Measurements from ENCODE around the gene GPR35.
A peak's percentile ranks its signal among the peaks of the same experiment; 100 is the strongest.

Gene GPR35

GRCh38 chr2:240626531-240627300 lies 1.4 kb downstream of the GPR35 start:
- DNase-seq, result peak; percentile 66

DNA sequence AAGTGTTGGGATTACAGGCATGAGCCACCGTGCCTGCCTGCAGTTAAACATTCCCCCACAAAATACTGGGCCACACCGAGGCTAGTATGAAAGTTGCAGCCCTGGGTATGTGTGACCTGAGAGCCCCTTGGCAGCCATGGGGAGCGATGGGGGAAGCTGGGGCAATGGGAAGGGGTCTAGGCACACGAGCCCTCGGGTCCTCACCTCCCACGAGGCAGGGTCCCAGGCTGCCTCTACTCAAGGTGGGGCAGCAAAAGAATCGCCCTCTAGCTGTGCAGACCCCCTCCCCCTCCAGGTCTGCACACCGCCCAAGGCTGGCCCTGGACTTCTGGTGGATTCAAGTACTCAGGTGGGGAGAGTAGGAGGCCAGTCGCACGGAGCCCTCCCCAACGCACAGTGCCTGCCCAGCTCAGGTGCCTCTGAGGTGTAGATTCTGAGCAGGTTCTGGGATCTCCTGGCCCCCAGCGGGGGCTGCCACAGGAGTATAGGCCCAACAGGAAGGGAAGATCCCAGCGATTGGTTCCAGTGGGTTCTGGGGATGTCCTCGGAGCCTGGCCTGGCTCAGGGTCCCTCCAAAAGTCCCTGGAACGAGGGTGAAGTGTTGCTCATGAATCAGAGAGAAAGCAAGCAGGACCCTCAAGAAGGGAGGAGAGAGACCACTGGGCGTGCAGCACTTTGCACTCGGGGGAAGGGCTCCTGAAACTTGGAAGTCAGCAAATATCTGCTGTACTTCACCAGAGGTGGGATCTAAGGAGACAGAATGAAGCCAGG lies 2.6 kb downstream of the GPR35 start:
- DNase-seq, result no peak

DNA sequence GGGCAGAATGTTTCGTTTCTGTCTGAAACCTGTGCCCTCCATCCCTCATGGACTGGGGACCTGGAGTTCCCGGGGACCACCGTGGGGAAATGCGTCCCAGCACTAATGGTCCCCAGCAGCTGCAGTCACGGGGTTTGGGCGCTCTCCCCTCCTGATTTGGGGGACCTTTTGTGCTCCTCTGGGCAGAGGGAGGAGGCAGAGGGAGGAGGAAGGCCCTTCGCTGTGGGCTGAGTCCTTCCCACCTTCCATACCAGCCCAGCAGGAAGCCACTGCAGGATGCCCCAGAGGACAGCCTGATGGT lies 3.2 kb downstream of the GPR35 start:
- DNase-seq, result no peak

- no peak for DNase-seq
Measured at GRCh38 chr2:240628808-240629618, 3.7 kb downstream of the GPR35 start.

GRCh38 chr2:240629619-240629967 lies 4.3 kb downstream of the GPR35 start:
- no peak for DNase-seq

- no peak for DNase-seq
Measured at GRCh38 chr2:240629968-240630770, 4.9 kb downstream of the GPR35 start.

GRCh38 chr2:240630771-240631547 lies 5.7 kb downstream of the GPR35 start:
- DNase-seq, result no peak

GRCh38 chr2:240631548-240632305 lies 6.4 kb downstream of the GPR35 start:
- DNase-seq, result no peak

DNA sequence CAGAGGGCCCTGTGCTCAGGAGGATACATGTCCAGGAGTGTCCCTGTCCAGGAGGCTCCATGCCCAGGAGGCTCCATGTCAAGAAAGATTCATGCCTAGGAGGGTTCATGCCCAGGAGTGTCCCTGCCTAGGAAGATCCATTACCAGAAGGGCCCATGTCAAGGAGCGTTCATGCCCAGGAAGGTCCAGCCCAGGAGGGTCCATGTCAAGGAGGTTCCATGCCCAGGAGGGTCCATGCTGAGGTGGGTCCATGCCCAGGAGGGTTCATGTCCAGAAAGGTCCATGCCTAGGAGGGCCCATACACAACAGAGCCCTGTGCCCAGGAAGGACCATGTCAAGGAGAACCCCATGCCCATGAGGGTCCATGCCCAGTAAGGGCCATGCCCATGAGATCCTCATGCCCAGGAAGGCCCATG lies 7.0 kb downstream of the GPR35 start:
- DNase-seq, result peak; percentile 40

- no peak for DNase-seq
Measured at GRCh38 chr2:240635121-240635997, 10.1 kb downstream of the GPR35 start.

GRCh38 chr2:240635998-240636547 lies 10.8 kb downstream of the GPR35 start:
- no peak for DNase-seq

GRCh38 chr2:240636563-240637115 lies 11.4 kb downstream of the GPR35 start:
- peak; percentile 39 for DNase-seq

DNA sequence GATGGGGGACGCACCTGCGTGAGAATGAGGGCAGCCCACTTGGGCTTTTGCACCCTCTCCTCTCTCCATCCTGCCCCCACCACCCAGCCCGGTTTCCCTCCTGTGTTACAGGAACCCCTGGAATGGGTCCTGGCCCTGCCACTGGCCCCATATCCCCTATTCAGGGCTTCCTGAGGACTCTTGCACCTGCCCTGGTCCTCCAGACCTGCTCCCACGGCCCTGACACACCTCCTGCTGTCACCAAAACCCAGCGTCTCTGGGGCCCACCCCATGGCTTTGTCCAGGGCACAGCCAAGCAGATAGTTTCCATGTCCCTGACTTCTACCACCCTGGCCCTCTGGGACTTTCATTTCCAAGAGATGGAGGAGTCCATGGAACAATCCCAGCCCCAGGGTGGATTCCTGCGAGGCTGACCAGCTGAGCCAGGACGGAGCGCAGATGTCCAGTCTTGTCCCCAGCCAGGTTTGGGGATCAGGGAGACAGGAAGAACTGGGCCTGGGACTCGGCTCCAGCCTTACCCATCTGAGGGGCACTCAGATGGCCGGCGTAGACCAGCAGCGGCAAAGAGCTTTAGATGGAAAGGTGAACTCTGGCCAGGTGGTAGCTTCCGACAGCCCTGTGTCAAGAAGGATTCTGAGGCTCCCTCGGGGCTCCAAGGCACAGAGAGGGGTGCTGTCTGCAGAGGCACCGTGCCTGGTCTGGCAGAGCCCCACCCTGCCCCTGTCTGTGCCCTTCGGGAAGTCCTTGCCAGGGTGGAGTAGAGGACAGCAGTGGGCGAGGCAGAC lies 12.0 kb downstream of the GPR35 start:
- peak; percentile 45 for DNase-seq

DNA sequence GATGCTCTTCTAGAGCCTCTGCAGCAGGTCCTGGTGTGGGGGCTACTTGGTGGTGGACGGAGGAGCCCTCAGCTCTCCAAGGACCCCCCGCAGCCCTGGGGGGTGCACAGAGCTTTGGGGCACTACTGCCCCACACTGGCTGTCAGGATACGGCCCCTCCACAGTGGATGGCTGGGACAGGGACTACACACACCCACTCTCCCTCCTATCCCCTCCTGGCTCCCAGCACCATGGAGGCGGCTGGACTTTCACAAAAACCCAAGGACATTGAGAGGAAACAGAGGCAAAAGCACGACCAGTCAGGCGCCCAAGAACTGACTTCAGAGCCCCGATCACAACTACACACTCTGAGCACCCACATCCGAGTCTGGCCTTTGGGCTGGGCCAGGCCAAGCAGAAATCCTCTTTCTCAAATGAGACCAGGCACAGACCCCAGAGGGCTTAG lies 12.6 kb downstream of the GPR35 start:
- peak; percentile 42 for DNase-seq

DNA sequence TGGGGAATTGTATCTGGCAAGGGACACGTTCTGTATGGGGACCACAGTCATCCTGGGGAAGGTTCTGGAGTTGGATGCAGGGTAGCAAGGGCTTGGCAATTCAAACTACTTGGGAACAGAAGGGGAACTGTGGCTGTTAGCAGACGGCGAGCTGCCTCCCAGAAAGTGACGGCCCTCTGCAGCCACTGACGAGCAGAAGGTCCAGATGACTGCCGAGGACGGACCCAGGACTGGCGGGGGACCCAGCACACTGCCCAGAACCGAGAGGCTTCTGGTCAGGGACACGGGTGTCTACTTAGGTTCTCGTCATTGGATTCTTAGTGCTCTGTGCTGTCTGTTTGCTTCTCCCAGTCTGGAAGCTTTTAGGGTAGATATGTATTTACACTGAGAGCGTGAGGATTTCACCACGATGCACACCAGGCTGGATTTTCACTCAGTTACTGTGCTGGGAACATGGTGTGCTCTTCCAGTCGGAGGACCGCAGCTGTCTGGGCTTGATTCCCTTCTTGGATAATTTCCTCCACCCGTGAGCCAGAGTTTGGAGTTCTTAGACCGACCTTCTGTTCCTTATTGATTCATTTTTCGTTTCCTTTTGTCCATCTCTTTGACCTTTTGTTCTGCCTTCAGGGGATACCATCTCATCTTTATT lies 13.4 kb downstream of the GPR35 start:
- peak; percentile 50 for DNase-seq

GRCh38 chr2:240639566-240639965 lies 14.3 kb downstream of the GPR35 start:
- no peak for DNase-seq

DNA sequence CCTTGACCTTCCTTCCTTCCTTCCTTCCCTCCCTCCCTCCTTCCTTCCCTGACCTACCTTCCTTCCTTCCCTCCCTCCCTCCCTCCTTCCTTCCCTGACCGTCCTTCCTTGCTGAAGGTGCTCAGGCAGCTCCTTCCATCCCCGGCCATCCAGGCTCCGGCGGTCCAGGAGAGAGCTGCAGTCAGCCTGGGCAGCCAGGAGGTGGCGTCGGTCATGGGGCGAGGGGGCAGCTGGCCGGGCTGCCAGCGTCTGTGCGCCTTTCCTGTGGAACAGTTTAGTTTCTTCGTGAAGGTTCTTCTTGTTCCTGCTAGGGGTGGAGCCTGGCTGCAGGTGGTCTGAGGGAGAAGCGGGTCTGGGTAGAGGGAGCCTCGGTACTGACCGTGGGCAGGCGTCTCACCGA lies 15.7 kb downstream of the GPR35 start:
- peak; percentile 59 for DNase-seq

Measured in activated CD8-positive, alpha-beta memory T cell treated with anti-CD3 and anti-CD28 coated beads, Interleukin-2, amount 50 U/mL, for 48 hours (primary cell).